Bronchial epithelial cell (primary cell): ENCODE measurements around the gene UMODL1. TPM values are rescaled to one million over a fixed set of nuclear protein-coding genes. Genes with fewer than 3 reads are reported as not detected.

Experiments
- DNase-seq: peaks from one replicate; pipeline ENCODE4 v3.0.0-alpha.2; 2010; ENCODE audit warnings: low read depth
- FAIRE-seq: peaks from 2 replicates; lab custom pipeline; 2011; peaks lifted over from hg19 to GRCh38; lab: Jason Lieb, UNC
- H3K27me3 ChIP-seq: 2 replicates; pipeline ENCODE4 v1.5.1; 2011; ENCODE audit warnings: low read length; ENCODE audit not compliant: control insufficient read depth, insufficient read depth
- H3K36me3 ChIP-seq: 2 replicates; pipeline ENCODE4 v1.5.1; 2011; ENCODE audit warnings: low read length; ENCODE audit not compliant: control insufficient read depth, insufficient read depth
- H3K4me3 ChIP-seq: 2 replicates; pipeline ENCODE4 v1.5.1; 2011; ENCODE audit warnings: mild to moderate bottlenecking, low read depth, low read length, control low read depth
- total RNA-seq: library from RNA; depleted of rRNA; stranded (reverse); fragments of >200 nt; gene quantifications from 2 replicates; pipeline ENCODE4 v1.2.1, GENCODE V29; 2014
- TF ChIP-seq, protein P1 (sequence below): IDR thresholded peaks from 2 replicates; pipeline ENCODE4 v1.5.1; 2011; ENCODE audit warnings: mild to moderate bottlenecking, moderate library complexity, low read length, control low read depth, inconsistent platforms; ENCODE audit not compliant: insufficient read depth, severe bottlenecking

Gene UMODL1
- total RNA-seq, 1 donor from 2014 or later = not detected

DNA sequence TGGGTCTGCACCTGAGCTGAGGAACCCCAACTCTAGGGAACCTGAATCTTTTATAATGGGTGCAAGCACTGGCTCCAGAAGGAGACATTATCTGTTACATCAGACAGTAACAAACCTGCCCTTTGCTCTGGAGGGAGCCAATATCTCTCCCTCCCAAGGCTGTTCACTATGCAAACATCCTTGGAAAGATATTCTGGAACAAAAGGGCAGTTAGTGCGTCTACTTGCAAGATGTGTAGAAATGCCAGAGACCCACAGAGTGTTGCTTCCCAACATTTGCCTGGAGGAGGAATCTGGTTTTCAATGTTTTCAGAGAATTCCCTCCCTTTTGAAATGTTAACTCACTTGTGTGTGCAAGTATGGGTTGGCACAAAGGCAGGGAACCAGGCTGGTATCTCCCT, 31.9 kb downstream of the UMODL1 start:
- FAIRE-seq (no peak), DNase-seq (no peak)
- H3K27me3 ChIP-seq = peaks cover 11% of the 10 kb centered on the region
- TF ChIP-seq, protein P1, sequence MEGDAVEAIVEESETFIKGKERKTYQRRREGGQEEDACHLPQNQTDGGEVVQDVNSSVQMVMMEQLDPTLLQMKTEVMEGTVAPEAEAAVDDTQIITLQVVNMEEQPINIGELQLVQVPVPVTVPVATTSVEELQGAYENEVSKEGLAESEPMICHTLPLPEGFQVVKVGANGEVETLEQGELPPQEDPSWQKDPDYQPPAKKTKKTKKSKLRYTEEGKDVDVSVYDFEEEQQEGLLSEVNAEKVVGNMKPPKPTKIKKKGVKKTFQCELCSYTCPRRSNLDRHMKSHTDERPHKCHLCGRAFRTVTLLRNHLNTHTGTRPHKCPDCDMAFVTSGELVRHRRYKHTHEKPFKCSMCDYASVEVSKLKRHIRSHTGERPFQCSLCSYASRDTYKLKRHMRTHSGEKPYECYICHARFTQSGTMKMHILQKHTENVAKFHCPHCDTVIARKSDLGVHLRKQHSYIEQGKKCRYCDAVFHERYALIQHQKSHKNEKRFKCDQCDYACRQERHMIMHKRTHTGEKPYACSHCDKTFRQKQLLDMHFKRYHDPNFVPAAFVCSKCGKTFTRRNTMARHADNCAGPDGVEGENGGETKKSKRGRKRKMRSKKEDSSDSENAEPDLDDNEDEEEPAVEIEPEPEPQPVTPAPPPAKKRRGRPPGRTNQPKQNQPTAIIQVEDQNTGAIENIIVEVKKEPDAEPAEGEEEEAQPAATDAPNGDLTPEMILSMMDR = no peak
- H3K4me3 ChIP-seq = no peak overlapping the region
- no peaks in the 10 kb centered on the region for H3K36me3 ChIP-seq

DNA sequence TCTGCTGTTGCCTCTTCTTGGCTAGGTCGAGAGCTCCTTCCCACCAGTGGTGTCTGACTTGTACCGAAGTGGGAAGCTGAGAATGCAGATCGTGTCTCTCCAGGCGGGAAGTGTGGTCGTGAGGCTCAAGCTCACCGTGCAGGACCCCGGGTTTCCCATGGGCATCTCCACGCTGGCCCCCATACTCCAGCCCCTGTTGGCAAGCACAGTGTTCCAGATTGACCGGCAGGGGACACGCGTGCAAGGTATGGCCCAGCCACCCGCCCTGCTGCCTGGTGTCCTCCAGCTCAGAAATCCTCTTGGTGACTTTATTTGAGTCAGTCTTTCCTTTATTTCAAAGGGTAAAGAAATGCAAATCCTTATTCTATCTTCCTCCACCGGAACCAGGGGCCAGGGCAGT, 32.7 kb downstream of the UMODL1 start:
- Histone ChIP-seq H3K4me3 (no peak overlapping the region), H3K27me3 (peaks cover 11% of the 10 kb centered on the region), H3K36me3 (no peaks in the 10 kb centered on the region)
- DNase-seq (no peak), FAIRE-seq (no peak)
- TF ChIP-seq, protein P1 = no peak

DNA sequence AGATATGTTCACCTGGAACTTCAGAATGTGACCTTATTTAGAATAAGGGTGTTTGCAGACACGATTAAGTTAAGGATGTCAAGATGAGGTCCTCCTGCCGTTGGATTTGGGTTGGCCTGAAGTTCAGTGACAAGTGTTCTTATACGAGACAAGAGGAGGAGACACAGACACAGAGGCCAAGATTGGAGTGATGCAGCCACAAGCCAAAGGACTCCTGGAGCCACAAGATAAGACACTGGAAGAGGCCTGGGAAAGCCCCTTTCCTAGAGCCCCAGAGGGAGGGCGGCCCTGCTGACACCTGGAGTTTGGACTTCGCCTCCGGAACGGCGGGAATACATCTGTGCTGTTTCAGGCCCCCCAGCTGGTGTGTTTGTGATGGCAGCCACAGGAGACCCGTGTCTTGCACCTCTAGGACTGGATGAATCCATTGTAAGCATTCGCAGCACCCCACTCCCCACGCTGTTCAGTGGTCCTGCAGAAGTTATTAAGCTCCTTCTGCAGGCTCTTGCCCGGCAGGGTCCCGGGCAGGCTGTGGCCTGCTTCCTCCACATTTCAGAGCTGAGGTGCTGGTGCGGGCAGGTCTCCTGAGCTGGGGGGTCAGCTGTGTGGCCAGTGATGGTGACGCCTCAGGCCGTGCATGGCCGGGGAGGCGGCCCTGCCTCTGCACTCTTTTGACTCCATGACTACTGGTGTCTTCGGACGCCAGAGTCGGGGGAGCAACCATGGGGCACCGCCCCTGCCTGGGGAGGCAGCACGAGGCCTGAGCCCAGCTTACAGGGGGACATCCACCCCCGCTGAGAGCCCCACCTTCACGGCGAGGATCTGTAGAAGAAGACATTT, 34.6 kb downstream of the UMODL1 start:
- DNase-seq (no peak), FAIRE-seq (no peak)
- Histone ChIP-seq H3K36me3 (no peaks in the 10 kb centered on the region), H3K4me3 (no peak overlapping the region), H3K27me3 (peaks cover 11% of the 10 kb centered on the region)
- TF ChIP-seq, protein P1 = no peak

DNA sequence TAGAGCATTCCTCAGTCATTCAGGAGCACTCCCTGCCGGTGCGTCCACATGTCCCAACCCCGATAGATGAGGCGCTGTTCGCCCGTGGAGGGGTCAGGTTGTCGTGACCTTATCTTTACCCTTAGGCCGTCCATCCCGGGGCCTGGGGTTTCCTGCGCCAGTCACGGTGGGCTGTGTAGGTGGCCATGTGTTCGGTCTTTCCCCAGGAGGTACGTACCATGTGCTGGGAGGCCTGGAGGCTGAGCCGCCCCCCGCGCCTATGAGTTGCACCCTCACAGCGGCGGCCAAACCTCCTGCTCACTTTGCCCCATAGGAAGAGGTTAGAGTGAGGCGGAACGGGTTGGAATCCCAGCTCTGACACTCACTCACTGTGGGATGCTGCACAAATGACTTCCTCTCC, 35.3 kb downstream of the UMODL1 start:
- TF ChIP-seq, protein P1 = no peak
- Histone ChIP-seq H3K36me3 (no peaks in the 10 kb centered on the region), H3K4me3 (no peak overlapping the region), H3K27me3 (peaks cover 11% of the 10 kb centered on the region)
- no peak for FAIRE-seq
- DNase-seq = no peak

DNA sequence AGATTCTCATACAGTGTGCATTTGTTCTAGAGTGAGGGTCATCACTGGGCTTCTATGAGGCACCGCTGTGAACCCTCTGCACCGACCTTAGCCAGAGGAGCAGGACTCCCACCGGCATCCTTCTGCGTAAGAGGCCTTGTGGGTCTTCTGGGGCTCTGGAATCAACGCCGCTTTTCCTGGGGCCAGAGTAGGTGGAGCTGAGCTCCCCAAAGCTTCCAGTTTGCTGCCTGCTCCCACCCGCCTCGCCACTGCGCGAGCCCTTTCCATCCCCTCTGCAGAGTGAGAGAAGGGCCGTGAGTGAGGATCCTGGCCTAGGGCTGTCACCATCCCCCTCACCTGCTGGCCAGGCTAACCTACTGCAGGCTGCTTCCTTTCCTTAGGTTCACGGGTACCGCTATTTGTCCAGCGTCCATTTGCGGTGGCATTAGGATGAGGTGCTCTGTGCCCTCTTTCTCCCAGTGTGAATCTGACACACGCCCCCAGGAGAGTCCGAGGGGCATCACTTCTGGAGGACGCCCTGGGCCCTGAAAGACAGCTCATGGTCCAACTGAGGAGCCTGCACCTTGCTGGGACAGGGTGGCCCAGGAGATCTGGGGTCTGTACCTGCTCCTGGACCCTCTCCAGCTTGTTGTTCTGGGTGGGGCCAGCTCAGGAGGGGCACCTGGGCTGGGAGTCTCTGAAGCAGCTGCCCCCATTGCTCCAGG, 36.2 kb downstream of the UMODL1 start:
- no peak for DNase-seq
- FAIRE-seq = peak; percentile 13
- Histone ChIP-seq H3K4me3 (no peak overlapping the region), H3K36me3 (no peaks in the 10 kb centered on the region), H3K27me3 (peaks cover 11% of the 10 kb centered on the region)
- TF ChIP-seq, protein P1 = no peak
